Brain microvascular endothelial cell (primary cell): Measurements from ENCODE around the gene TMEM185B.

Source experiments
- DNase-seq: peaks from one replicate; pipeline ENCODE4 v3.0.0-alpha.2; 2020
- H3K27ac ChIP-seq: fragments of 250-450 bp; sonication (Bioruptor Pico); 2 replicates; pipeline ENCODE4 v1.5.1; 2020; ENCODE audit warnings: mild to moderate bottlenecking, moderate library complexity
- H3K27me3 ChIP-seq: fragments of 250-450 bp; sonication (Bioruptor Pico); replicated peaks from 2 replicates; pipeline ENCODE4 v1.5.1; 2020; ENCODE audit warnings: mild to moderate bottlenecking
- H3K36me3 ChIP-seq: fragments of 250-450 bp; sonication (Bioruptor Pico); replicated peaks from 2 replicates; pipeline ENCODE4 v1.5.1; 2020; ENCODE audit warnings: mild to moderate bottlenecking
- H3K4me3 ChIP-seq: 2 replicates; pipeline ENCODE4 v1.5.1; 2011; ENCODE audit warnings: low read depth, mild to moderate bottlenecking, control low read depth, low read length, moderate library complexity
- in situ Hi-C: cut with HindIII; loops from 2 replicates; pipeline ENCODE4 v1.10.0; 2017; ENCODE audit warnings: low sequenced_read_pairs, low pct_ligation_motif_present
- TF ChIP-seq, protein P1 (sequence below): IDR thresholded peaks from 2 replicates; pipeline ENCODE4 v1.5.1; 2011; ENCODE audit warnings: low read depth, mild to moderate bottlenecking, moderate library complexity, low read length, control low read depth, inconsistent platforms; ENCODE audit errors: missing control alignments

TMEM185B gene

DNA sequence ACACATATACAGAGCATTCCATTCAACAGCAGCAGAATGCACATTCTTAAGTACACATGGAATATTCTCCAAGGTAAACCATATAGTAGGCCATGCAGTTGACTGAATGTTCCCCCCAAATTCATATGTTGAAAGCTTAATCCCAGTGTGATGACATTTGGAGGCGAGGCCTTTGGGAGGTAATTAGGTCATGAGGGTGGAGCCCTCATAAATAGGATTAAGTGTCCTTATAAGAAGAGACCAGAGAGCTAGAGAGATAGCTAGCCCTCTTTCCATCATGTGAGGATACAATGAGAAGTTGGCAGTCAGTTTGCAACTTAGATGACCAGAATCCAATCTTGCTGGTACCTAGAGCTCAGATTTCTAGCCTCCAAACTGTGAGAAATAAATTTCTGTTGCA, 27.6 kb downstream of the TMEM185B start:
- no peak overlapping the region for H3K27ac ChIP-seq
- in situ Hi-C loops: no loop called here
- TF ChIP-seq, protein P1, sequence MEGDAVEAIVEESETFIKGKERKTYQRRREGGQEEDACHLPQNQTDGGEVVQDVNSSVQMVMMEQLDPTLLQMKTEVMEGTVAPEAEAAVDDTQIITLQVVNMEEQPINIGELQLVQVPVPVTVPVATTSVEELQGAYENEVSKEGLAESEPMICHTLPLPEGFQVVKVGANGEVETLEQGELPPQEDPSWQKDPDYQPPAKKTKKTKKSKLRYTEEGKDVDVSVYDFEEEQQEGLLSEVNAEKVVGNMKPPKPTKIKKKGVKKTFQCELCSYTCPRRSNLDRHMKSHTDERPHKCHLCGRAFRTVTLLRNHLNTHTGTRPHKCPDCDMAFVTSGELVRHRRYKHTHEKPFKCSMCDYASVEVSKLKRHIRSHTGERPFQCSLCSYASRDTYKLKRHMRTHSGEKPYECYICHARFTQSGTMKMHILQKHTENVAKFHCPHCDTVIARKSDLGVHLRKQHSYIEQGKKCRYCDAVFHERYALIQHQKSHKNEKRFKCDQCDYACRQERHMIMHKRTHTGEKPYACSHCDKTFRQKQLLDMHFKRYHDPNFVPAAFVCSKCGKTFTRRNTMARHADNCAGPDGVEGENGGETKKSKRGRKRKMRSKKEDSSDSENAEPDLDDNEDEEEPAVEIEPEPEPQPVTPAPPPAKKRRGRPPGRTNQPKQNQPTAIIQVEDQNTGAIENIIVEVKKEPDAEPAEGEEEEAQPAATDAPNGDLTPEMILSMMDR: no peak
- H3K27me3 ChIP-seq: no peaks in the 10 kb centered on the region
- no peak overlapping the region for H3K4me3 ChIP-seq
- DNase-seq: no peak
- H3K36me3 ChIP-seq: no peaks in the 10 kb centered on the region

DNA sequence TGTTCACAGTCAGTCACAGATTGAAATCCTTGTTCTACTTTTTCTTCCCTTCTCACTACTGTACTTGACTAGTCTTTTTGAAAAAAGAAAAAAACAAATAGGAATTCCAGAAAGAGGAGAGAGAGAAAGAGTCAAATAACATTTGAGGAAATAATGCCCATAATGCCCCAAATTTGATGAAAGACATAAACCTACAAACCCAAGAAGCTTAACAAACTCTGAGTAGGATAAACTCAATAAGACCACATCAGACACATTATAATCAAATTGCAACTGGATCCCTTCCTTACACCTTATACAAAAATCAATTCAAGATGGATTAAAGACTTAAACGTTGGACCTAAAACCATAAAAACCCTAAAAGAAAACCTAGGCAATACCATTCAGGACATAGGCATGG, 30.9 kb downstream of the TMEM185B start:
- in situ Hi-C loops: no loop called here
- TF ChIP-seq, protein P1: no peak
- Histone ChIP-seq H3K36me3 (no peaks in the 10 kb centered on the region), H3K4me3 (no peak overlapping the region), H3K27me3 (no peaks in the 10 kb centered on the region), H3K27ac (no peak overlapping the region)
- no peak for DNase-seq

GRCh38 chr2:120189189-120189588, 34.0 kb downstream of the TMEM185B start:
- TF ChIP-seq, protein P1: no peak
- no peak overlapping the region for H3K4me3 ChIP-seq
- no peaks in the 10 kb centered on the region for H3K36me3 ChIP-seq

DNA sequence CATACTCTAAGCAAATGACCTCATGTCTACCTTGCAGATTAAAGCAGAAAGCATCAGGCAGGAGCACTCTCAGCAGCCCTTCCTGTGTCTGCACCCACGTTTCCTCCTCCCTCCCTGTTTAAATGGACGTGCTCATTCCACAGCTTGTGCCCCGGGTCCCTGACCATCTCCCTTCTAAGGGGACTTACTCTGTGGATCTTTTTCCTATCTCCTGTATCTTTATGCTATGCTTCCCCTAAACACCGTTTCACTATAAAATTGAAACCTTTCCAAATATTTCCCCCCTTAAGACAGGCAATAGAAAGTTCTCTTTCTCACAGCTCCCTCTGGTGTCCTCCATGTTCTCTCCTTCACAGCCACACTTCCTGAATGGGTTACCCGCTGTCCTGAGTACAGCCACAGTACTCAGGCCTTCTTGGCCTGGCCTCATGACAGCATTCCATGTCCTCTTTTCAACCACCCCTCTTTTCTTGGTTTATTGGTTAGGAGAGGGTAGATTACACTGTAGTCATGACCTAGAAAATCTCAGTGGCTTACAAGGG, 41.1 kb downstream of the TMEM185B start:
- Histone ChIP-seq H3K27me3 (no peaks in the 10 kb centered on the region), H3K36me3 (no peaks in the 10 kb centered on the region), H3K4me3 (no peak overlapping the region), H3K27ac (no peak overlapping the region)
- DNase-seq: no peak
- in situ Hi-C loops: no loop called here
- TF ChIP-seq, protein P1: peak; percentile 15

More at GRCh38 chr2:120189189-120189588, 34.0 kb downstream of the TMEM185B start:
- no peak overlapping the region for H3K27ac ChIP-seq
- no peaks in the 10 kb centered on the region for H3K27me3 ChIP-seq
- in situ Hi-C loops: no loop called here
- no peak for DNase-seq

DNA sequence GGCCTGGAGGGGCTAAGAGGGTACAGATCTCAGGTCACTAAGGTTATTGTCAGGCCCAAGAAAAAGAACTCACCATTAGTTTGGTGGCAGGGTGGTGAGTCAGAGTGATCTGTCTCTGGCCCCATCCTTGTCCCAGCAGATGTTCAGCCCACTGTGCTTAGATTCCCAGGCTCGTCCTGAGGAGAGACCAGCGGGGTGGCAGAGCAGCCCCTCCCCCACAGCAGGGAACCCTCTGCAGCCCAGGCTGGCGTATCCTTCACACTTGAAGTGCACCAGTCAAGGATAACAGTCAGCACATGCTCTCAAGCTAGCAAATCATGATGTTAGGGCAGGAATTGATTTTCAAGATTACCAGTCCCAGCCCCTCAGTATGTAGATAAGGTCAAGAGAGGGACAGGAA, 43.1 kb downstream of the TMEM185B start:
- H3K36me3 ChIP-seq: no peaks in the 10 kb centered on the region
- in situ Hi-C loops: no loop called here
- no peaks in the 10 kb centered on the region for H3K27me3 ChIP-seq
- TF ChIP-seq, protein P1: no peak
- DNase-seq: no peak
- no peak overlapping the region for H3K4me3 ChIP-seq
- H3K27ac ChIP-seq: no peak overlapping the region

DNA sequence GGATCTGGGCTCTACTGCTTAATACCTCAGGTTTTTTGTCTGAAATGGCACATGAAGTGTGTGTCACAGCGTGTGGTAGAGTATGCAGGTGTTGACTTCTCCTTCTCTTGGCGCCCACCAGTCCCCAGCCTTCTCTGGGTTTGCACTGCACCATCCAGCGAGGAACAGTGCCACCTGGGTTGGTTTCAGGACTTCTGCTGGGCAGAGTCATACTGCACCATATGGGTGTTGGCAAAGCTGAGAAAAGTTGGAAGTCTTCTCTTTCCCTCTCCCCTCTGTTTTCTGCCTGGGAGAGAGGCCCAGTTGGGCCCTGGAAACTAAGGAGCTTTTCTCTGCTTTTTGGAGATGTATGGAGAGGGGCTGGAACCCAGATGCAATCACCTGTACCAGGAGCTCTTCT, 43.8 kb downstream of the TMEM185B start:
- Histone ChIP-seq H3K4me3 (no peak overlapping the region), H3K27ac (no peak overlapping the region), H3K27me3 (no peaks in the 10 kb centered on the region), H3K36me3 (no peaks in the 10 kb centered on the region)
- in situ Hi-C loops: no loop called here
- no peak for DNase-seq
- TF ChIP-seq, protein P1: no peak
